AG04450 (cell line): ENCODE measurements around the gene ROBO4. TPM values are rescaled to one million over a fixed set of nuclear protein-coding genes. Genes with fewer than 3 reads are reported as not detected.

Experiments
- CTCF ChIA-PET: fragments of 300-600, 350-600 bp; formaldehyde crosslinking; extraction: SDS; loops from one replicate; lab custom pipeline; 2022; ENCODE audit warnings: antibody characterized with exemption, inconsistent platforms; lab: Charles Lee
- POLR2A ChIA-PET: fragments of 350-600 bp; formaldehyde crosslinking; extraction: SDS; loops from one replicate; lab custom pipeline; 2021; ENCODE audit warnings: antibody characterized with exemption, inconsistent platforms; lab: Yijun Ruan, JAX
- DNase-seq: peaks from one replicate; pipeline ENCODE4 v3.0.0-alpha.2; 2011; ENCODE audit warnings: low read depth, low spot score
- H3K27ac ChIP-seq: one replicate; pipeline ENCODE4 v1.5.1; 2012; ENCODE audit warnings: low read depth, low read length, control low read depth
- H3K27me3 ChIP-seq: one replicate; pipeline ENCODE4 v1.6.0; 2012; ENCODE audit warnings: low read length; ENCODE audit not compliant: control insufficient read depth, insufficient read depth
- H3K4me3 ChIP-seq: 2 replicates; pipeline ENCODE4 v1.5.1; 2011; ENCODE audit warnings: mild to moderate bottlenecking, low read depth, low read length, control low read depth
- H3K9me3 ChIP-seq: 2 replicates; pipeline ENCODE4 v1.5.1; 2012; ENCODE audit warnings: low read length; ENCODE audit not compliant: control insufficient read depth, insufficient read depth
- polyA plus RNA-seq: library from polyadenylated mRNA; depleted of rRNA; stranded (reverse); fragments of >200 nt; gene quantifications from 2 replicates; pipeline ENCODE4 v1.2.3, GENCODE V29; 2011
- TF ChIP-seq, protein P1 (sequence below): IDR thresholded peaks from 2 replicates; pipeline ENCODE4 v1.5.1; 2011; ENCODE audit warnings: low read depth, low read length, control low read depth, inconsistent platforms

The ROBO4 gene
- polyA plus RNA-seq, 1 experiment = 0.40 TPM

DNA sequence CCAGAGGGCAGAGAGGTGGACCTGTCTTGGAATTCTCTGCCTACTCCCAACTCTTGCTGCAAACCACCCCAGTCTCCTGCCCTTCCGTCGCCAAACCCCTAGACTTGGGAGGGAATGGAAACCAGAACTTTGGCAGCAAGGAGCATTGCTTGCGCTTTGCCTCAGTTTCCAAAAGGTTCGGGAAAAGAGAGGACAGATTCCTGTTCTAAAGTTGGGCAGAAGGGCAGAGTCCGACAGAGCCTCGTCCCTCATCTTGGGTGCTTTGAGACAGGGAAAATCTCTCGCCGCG lies 32.8 kb downstream of the ROBO4 start:
- H3K27ac ChIP-seq = no peak overlapping the region
- DNase-seq = no peak
- CTCF ChIA-PET = interaction anchor here (1.4 to 3.0 kb wide), 5 partner anchors 17 to 221 kb away, joined by 5 to 32 read pairs (median 8); partner anchors contain the start of genes SIAE and SPA17
- POLR2A ChIA-PET = no interaction called here
- TF ChIP-seq, protein P1, sequence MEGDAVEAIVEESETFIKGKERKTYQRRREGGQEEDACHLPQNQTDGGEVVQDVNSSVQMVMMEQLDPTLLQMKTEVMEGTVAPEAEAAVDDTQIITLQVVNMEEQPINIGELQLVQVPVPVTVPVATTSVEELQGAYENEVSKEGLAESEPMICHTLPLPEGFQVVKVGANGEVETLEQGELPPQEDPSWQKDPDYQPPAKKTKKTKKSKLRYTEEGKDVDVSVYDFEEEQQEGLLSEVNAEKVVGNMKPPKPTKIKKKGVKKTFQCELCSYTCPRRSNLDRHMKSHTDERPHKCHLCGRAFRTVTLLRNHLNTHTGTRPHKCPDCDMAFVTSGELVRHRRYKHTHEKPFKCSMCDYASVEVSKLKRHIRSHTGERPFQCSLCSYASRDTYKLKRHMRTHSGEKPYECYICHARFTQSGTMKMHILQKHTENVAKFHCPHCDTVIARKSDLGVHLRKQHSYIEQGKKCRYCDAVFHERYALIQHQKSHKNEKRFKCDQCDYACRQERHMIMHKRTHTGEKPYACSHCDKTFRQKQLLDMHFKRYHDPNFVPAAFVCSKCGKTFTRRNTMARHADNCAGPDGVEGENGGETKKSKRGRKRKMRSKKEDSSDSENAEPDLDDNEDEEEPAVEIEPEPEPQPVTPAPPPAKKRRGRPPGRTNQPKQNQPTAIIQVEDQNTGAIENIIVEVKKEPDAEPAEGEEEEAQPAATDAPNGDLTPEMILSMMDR = no peak
- H3K4me3 ChIP-seq = no peak overlapping the region
- H3K27me3 ChIP-seq = peaks cover 97% of the 10 kb centered on the region
- no peaks in the 10 kb centered on the region; the same call in 1 of the 2 replicates for H3K9me3 ChIP-seq

DNA sequence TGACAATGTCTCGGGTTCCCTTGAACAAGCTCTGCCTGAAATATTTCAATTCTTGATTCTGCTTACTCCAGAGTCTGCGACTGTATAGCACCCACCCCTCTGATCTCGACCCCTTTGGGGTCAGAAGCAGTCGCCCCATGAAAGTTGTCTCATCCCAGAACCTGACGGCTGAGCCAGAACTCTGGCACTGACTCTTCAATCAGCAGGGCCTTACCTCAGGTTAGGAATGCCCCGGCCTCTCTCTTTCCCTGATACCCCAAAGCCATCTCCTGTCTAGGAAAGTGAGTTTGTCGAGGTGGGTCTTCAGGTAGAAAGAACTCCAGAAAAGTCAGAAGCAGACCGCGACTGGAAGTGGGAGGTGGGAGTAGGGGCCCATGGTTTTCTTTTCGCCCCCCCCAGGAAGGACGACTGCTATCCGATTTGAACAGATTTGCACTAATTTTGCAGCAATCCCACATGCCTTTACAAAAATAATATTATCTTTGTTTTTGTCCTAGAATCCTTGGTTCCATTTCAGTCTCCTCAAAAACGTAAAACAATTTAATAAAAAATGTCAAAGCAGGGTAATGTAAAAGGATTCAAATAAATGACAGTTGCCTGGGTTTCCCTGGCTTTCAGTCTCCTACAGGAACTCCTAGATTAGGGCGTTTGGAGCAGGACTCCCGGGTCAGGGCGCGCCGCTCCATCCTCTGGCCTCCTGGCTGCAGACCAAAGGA lies 33.3 kb downstream of the ROBO4 start:
- TF ChIP-seq, protein P1 = no peak
- no peak for DNase-seq
- H3K27ac ChIP-seq = no peak overlapping the region
- no peaks in the 10 kb centered on the region; the same call in 1 of the 2 replicates for H3K9me3 ChIP-seq
- ChIA-PET CTCF (interaction anchor here (0.6 to 3.0 kb wide), 3 partner anchors 27 to 111 kb away, joined by 3 to 32 read pairs (median 4); no protein-coding TSS in a partner anchor), POLR2A (no interaction called here)
- no peak overlapping the region for H3K4me3 ChIP-seq
- peaks cover 92% of the 10 kb centered on the region for H3K27me3 ChIP-seq

DNA sequence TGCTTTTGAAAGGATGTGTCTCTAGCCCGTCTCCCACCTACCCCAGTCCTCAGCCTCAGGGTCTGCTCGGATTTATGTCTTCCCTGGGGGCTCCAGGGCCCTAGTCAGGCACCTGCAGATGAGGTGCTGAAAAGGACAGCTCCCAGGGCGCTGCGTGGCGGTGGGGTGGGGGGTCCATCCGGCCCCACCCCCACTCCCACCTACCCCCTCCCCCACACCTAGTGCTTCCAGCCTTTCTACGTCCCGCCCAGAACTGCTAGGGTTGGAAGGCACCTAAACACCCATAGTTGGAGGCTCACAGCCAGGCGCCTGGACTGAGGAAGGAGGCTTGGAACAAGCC lies 33.9 kb downstream of the ROBO4 start:
- DNase-seq = no peak
- no peak overlapping the region for H3K27ac ChIP-seq
- ChIA-PET POLR2A (no interaction called here), CTCF (interaction anchor here (0.6 to 1.2 kb wide), 2 partner anchors 27 to 111 kb away, joined by 3 to 4 read pairs; no protein-coding TSS in a partner anchor)
- no peaks in the 10 kb centered on the region; the same call in 1 of the 2 replicates for H3K9me3 ChIP-seq
- TF ChIP-seq, protein P1 = no peak
- no peak overlapping the region for H3K4me3 ChIP-seq
- peaks cover 87% of the 10 kb centered on the region for H3K27me3 ChIP-seq

DNA sequence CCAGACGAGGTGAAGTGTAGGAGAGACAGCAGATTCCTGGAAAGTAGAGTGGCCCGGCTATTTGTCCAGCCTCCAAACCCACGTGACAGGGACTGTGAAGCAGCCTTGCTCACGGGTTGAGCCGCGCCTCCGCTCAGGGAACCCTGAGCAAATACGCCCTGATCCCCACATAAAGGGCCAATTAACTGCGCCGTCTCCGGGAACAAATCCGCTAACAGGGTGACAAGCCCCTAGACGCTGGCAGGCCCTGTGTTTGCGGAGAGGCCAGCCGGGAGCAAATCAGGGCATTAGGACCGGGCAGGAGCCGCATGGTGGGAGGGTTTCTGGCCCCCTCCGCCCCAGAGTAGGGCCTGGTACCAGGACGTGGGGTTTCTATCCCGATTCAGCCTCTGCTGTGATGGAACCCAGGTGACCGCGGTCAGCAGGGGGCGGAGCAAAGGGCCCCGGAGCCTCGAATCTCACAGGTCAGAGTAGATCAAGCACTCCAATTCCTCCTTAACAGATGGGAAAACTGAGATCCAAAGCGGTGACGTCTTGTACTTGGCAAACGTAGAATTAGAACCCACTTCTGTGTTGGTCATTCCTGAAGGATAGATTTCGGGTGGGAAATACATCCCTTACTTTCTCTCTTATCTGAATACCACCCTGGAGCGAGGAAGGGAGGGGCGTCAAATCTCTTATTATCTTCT lies 34.4 kb downstream of the ROBO4 start:
- ChIA-PET POLR2A (no interaction called here), CTCF (interaction anchor here (1.2 kb wide), 1 partner anchor 27 kb away, joined by 3 read pairs; no protein-coding TSS in a partner anchor)
- DNase-seq = no peak
- Histone ChIP-seq H3K9me3 (no peaks in the 10 kb centered on the region; the same call in 1 of the 2 replicates), H3K4me3 (peak overlapping the region; percentile 37), H3K27me3 (peaks cover 82% of the 10 kb centered on the region), H3K27ac (no peak overlapping the region)
- TF ChIP-seq, protein P1 = no peak

DNA sequence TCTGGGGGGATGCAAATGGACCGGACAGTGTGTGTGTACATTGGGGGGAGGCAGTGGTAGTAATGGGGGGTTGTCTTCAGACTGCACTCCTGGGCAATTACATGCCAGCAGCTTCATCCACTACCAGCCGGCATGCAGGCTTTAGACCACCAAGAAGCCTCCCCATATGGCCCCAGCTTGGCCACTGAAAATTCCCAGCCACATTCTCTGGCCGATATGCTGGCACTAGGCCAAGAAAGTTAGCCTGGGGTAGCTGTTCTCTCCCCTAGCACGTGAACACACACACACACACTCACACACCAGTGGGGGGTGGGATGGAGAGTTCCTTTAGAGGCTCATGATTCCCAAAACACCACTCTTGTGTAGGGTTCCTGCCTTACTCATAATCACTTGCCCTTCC lies 36.0 kb downstream of the ROBO4 start:
- ChIA-PET POLR2A (interaction anchor here (0.7 kb wide), 1 partner anchor 218 kb away, joined by 3 read pairs; no protein-coding TSS in a partner anchor), CTCF (interaction anchor here (1.7 to 2.8 kb wide), 2 partner anchors 15 to 25 kb away, joined by 5 to 15 read pairs; no protein-coding TSS in a partner anchor)
- H3K27me3 ChIP-seq = peaks cover 66% of the 10 kb centered on the region
- no peaks in the 10 kb centered on the region; the same call in 1 of the 2 replicates for H3K9me3 ChIP-seq
- H3K27ac ChIP-seq = no peak overlapping the region
- no peak overlapping the region for H3K4me3 ChIP-seq
- TF ChIP-seq, protein P1 = no peak
- DNase-seq = no peak
